Omental fat pad (tissue), 4 donors: ENCODE data around the gene MED28. TPM values are rescaled to one million over a fixed set of nuclear protein-coding genes. Genes with fewer than 3 reads are reported as not detected.
A peak's percentile ranks its signal among the peaks of the same experiment; 100 is the strongest.

Source experiments
- ATAC-seq: fragments of 150-250 bp; one replicate; pipeline ENCODE4 v1.9.1; 2016; ENCODE audit warnings: mild to moderate bottlenecking, moderate library complexity; ENCODE audit not compliant: low FRiP score
- DNase-seq: peaks from one replicate; pipeline ENCODE4 v3.0.0-alpha.2; 2019; ENCODE audit warnings: low spot score
- CTCF ChIP-seq, 3 donors: fragments of 450-650 bp; IDR thresholded peaks; one replicate each; pipeline ENCODE4 v1.5.1; 2016 to 2017; ENCODE audit warnings: antibody characterized with exemption in 3 of 3, mild to moderate bottlenecking in 3 of 3, moderate library complexity in 2 of 3
- total RNA-seq, 4 donors: library from RNA; depleted of rRNA; stranded (reverse); fragments of >200 nt; gene quantifications; one replicate each; pipeline ENCODE4 v1.1.0, GENCODE V29; 2016

The MED28 gene
- total RNA-seq, 4 donors from 2014 or later: 10.1 to 17.1 (median 13.9) TPM

GRCh38 chr4:17613761-17614415, 553 bp upstream of the MED28 start:
- ATAC-seq (peak; percentile 88), DNase-seq (no peak)
- no peak for TF ChIP-seq CTCF (IDR thresholded peaks at IDR 0.05)

- TF ChIP-seq CTCF (IDR thresholded peaks at IDR 0.05): no peak
- DNase-seq (no peak), ATAC-seq (no peak)
Observed at GRCh38 chr4:17616283-17616682, 1.8 kb downstream of the MED28 start.

- no peak for ATAC-seq
- DNase-seq: no peak
Observed at GRCh38 chr4:17618926-17619325, 4.5 kb downstream of the MED28 start.

GRCh38 chr4:17619416-17620105, 5.1 kb downstream of the MED28 start:
- DNase-seq (no peak), ATAC-seq (no peak)
- TF ChIP-seq CTCF (IDR thresholded peaks at IDR 0.05): no peak

More at GRCh38 chr4:17618926-17619325, 4.5 kb downstream of the MED28 start:
- no peak for TF ChIP-seq CTCF (IDR thresholded peaks at IDR 0.05)

GRCh38 chr4:17623451-17624001, 9.1 kb downstream of the MED28 start:
- DNase-seq: no peak
- ATAC-seq: no peak
- TF ChIP-seq CTCF (IDR thresholded peaks at IDR 0.05): no peak

- no peak for DNase-seq
Observed at GRCh38 chr4:17624821-17625220, 10.4 kb downstream of the MED28 start.

More at GRCh38 chr4:17624821-17625220, 10.4 kb downstream of the MED28 start:
- TF ChIP-seq CTCF (IDR thresholded peaks at IDR 0.05): no peak
- ATAC-seq: no peak
